Measurements from ENCODE around the gene DUSP19.
"Not testable (repeated sequence)": the region's sequence is repeated elsewhere in the genome, so short reads cannot be mapped to it uniquely, and the experiment has no call there.

DUSP19 gene, protein sequence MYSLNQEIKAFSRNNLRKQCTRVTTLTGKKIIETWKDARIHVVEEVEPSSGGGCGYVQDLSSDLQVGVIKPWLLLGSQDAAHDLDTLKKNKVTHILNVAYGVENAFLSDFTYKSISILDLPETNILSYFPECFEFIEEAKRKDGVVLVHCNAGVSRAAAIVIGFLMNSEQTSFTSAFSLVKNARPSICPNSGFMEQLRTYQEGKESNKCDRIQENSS

DNA sequence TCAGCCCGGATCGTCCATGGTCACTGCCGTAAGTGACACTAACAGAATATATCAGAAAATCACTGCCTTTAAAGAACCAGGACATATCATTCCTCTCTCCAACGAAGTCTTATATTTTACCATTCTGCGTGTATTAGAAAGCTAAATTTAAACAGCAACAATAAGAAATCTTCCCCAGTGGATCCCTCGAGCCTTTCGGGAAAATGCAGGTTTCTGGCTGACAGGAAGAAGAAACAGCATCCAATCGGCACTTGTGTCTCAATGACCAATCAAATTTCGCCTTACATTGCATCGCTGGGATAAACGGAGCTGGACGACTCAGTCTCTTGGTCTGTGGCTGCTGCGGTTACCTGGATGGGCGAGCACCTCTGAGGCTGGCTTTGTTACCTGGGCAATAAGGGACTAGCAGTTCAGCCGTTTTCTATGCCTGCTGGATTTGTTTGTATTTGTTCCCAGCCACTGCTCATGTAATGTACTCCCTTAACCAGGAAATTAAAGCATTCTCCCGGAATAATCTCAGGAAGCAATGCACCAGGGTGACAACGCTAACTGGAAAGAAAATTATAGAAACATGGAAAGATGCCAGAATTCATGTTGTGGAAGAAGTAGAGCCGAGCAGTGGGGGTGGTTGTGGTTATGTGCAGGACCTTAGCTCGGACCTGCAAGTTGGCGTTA lies at the start of gene DUSP19:
TSS of gene DUSP19 (plus strand) at position 284 of the 675 bp plus-strand sequence. CDS start at position 471, 187 bp downstream.
- peak; percentile 96 for DNase-seq

DNA sequence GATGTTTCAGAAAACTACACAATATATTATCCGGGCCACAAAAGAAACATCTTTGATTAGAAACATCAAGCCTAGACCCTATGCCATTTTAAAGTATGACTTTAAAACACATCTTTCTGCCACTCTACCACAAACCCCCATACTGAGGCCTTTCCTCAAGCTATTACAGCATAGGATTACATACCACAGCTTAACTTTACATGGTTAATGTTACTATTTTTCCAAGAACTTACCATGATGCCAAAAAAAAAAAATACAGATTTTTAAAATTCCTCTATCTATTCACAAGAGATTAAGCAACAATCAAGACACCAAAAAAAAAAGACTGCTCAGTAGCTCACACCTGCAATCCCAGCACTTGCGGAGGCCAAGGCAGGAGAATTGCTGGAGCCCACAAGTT lies 49.3 kb upstream of the DUSP19 start:
- no peak for DNase-seq

DNA sequence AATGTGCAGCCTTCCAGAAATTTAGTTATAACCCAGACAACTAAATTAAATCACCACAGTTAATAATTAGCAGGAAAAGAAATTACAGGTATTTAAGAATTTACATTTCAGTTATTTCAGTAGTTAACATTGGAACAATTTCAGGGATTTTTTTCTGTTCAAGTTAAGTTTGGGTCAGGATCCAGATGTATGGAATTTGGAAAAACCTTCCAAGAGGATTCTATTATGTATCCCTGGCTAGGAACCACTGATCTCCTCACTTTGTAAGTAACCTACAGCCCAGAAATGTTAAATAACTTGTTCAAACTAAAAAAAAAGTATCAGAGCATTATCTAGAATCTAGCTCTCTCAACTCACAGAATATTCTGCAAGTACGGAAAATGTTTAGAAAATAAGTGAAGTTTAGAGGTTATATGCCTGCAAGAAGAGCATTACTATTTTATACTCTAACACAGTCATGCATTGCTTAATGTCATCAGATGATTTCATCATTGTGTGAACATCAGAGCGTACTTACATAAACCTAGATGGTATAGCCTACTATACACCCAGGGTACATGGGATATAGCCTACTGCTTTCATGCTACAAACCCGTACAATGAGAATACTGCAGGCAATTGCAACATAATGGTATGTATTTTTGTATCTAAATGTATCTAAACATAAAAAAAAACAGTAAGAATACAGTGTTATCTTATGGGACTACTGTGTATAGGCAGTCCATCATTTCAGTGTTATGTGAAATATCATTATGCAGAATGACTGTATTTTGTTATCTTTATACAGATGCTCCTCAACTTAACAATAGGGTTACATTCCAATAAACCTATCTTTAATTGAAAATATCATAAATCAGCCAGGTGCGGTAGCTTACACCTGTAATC lies 46.4 kb upstream of the DUSP19 start:
- no peak for DNase-seq

DNA sequence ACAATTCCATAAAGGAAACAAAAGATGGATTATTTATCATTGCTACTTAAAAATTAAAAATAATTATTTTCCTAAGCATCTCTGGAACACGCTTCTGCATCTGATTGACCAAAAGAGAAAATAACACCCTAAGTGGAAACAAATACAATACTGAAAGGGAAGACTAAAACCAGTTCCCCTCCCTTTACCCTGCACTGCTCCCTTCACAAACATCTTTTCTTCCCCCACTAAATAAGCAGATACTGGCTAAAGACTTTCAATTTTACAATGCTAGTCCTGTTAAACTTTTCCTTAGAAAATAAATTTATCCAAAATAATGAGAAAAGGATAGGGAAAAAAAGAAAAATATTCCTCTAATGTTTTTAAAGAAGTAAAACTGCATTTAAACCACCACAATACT lies 44.6 kb upstream of the DUSP19 start:
- no peak for DNase-seq

DNA sequence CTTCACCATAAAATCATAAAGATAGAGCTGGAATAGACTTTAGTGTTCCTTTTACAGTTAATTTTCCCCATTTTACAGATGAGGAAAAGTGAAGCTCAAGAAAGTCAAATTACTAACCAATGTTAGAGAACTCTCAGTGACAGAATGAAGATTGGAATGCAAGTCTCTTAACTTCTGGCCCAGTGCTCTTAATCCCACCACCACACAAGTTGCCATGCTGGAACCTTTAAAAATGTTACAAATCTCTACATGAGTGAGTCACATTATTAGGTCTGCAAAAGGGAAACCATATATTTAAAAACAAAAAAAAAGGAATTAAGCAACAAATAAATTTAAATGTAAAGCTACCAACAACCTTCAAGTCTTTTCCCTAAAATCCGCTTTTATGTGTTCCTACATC lies 43.7 kb upstream of the DUSP19 start:
- DNase-seq = no peak

DNA sequence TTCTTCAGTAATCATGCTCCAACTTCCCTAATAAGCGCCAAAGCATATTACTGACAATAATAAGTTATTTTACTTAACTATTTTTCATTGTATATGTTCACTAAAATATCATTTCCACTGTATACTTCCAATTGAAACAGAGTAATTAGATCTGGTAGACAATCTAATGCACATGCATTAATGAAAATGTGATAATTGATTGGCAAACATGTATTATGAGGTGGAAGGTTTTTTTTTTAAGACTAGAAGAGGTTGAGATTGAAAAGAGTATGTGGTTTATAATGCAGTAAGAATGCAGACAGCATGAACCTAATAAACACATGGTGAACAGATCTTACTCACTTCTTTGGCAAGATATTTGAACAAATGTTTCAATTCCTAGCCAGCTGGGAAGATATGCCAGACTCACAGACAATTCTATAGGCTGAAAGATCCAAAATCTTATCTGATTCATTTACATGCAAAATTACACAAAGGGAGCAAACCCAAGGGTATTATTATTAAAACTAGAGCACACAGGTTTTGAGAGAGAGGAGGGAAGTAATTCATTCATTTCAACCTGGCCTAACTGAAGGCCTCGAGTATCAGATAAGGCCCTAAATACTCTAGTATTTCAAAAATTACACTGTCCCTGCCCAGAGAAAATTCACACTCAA lies 43.1 kb upstream of the DUSP19 start:
- no peak for DNase-seq

DNA sequence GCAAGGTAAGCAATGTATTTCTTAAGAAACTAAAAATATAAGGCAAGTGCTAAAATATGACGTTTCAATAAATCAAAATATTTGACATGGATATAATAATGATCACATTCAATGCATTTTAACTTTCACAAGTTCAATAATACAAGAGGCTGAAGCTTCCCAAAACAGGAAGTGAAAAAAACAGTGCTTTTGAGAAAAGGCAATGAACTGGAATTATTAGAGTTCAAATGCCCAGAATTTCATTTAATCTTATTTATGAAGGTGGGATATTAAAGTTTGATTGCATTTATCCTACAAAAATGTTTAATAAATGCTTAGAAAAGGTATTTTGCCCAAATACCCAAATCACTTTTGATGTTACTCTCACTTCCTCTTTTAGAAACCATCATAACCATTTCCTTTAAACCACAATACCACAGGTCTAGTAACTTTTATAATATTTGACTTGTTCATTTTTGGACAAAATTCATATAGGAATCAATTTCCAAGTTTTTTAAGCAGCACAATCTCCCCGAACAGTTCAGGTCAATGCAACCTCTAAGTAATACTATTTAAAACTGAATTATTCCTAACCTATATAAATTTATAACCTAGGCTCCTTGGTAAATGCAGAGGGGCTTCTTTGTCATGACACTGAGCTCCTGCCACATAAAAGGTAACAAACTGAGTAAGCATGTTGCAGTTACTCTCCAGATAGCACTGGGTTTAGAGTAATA lies 42.4 kb upstream of the DUSP19 start:
- no peak for DNase-seq

DNA sequence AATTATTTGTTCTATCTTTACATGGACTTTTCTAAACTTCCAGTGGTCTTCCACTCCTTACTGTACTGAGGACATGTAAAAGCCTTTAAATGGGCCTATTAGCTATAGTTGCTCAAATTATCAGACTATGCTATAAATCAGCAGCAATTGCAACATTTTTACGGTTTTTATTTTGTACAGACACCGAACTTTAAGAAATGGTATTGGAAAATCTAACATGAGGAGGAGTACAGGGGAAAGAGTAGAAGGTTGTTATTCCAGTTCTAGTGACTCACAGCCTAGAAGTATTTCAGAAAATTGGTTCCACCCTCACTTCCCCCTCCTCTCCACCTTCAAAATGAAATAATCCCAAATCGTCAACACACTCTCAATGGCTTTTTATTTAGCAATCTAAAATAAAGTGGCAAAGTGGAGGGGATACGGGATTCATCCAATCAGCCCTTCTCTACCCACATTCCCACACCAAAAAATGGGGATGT lies 41.4 kb upstream of the DUSP19 start:
- DNase-seq = peak; percentile 26

DNA sequence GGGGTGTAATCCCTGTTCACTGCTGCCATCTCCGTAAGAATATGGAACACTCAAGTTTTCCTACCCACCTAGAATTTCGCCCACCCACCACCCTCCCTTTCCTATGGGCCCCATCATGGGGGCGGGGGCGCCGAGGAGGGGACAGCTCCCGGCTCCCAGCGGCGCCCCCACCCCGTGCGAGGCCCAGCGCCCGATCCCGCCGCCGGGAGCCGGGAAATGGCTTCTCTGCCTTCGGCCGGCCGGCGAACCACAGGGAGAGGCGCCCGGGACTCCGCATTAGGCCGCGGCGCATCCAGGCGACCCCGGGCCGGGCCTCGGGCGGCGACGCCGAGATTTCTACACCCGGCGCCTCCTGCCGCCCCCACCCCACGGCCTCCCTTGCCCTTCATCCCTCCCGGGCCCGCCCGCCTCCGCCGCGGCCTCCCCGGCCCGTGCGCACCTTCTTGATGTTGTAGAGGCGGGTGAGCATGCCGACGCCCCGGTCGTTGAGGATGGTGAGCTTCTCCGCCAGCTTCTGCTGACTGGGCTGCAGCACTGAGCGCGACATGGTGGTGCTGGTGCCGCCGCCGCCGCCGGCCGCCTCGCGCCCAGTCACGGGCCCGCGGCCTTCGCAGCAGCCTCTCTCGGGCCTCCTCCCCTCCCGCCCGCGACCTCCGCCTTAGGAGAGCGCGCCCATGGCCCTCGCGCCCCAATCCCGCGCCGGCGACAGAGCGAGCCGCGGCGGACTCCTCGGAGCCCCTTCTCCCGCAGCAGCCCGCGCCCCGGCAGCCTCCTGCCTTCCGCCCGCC lies 40.8 kb upstream of the DUSP19 start:
- DNase-seq = peak; percentile 42

DNA sequence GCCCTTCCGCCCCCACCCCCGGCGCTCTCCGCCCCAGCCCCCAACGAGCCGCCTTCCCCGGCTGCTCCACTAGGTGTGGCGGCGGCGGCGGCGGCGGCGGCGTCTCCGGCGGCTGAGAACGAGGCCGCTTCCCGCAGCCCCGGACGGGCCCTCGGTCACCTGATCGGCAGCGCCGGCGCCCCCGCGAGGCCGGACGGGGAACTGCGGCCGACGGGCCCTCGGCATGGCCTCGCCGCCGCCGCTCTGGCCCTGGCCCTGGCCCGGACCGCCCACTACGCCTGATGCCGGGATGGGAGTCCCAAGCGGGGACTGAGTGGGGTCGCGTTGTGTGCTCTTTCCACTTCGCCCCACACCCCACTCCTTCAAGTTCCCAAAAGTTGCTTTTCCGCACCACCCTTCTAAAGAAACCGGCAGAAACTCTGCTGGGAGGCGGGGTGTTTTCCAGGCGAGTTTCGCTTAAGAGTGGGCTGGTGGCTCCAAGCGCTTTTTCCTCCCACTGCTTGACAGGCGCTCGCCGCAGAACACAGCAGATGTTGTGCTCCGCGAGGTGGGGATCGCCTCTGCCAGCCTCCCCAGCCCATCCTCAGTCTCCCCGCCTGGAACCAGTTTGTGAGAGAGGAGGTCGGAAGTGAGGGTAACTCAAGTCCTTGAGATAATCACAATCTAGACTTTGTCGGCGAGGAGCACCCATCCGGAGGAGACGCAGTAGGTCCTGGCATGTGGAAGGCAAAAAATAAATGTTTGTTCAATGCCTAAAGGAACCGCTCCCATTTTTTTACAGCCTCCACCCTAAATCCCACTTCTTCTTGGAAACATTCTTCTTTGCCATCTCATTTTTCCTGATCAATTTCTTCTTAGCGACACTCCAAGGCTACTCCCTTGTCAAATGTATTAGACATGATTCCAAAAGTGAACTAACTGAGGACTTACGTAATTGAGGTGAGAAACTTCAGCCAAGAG lies 39.9 kb upstream of the DUSP19 start, which contains the start of gene NCKAP1:
TSS of gene NCKAP1 (minus strand) at position 117 of the 960 bp plus-strand sequence. CDS start 358 bp downstream, outside the sequence.
- peak; percentile 86 for DNase-seq

DNA sequence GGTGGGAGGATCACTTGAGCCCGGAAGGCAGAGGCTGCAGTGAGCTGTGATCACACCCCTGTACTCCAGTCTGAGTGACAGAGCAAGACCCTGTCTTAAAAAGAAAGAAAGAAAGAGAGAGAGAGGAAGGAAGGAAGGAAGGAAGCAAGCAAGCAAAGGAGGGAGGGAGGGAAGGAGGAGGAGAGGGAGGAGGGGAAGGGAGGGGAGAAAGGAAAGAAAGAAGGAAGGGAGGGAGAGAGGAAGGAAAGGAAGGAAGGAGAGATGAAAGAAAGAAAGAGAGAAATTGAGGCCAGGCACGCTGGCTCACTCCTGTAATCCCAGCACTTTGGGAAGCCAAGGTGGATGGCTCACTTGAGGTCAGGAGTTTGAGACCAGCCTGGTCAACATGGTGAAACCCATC lies 37.9 kb upstream of the DUSP19 start:
- DNase-seq = no peak

DNA sequence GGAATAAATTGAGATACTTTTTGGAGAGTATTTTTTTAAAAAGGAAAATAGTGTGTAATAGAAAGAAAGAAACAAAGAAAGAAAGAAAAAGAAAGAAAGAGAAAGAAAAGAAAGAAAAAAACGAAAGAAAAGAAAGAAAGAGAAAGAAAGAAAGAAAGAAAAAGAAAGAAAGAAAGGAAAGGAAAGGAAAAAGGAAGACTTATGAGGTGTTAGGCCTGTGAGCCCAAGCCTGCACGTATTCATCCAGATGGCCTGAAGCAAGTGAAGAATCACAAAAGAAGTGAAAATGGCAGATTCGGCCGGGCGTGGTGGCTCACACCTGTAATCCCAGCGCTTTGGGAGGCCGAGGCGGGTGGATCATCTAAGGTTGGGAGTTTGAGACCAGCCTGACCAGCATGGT lies 35.0 kb upstream of the DUSP19 start:
- not testable (repeated sequence) for DNase-seq

DNA sequence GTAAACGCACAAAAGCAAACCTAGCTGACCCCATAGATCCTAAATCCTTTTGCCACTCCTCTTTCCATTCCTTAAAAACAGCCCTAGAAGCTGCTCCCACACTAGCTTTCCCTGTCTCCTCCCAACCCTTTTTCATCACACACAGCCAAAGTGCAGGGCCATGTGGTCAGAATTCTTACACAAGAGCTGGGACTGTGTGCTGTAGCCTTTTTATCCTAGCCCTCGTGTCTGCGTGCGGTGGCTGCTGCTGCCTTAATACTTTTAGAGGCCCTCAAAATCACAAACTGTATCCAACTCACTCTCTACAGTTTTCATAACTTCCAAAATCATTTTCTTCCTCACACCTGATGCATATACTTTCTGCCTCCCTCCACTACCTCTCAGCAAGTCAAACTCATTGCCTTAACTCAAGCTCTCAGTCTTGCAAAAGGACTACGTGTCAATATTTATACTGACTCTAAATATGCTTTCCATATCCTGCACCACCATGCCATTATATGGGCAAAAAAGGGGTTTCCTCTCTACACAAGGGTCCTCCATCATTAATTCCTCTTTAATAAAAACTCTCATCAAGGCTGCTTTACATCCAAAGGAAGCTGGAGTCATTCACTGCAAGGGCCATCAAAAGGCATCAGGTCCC lies 30.9 kb upstream of the DUSP19 start:
- DNase-seq = not testable (repeated sequence)

DNA sequence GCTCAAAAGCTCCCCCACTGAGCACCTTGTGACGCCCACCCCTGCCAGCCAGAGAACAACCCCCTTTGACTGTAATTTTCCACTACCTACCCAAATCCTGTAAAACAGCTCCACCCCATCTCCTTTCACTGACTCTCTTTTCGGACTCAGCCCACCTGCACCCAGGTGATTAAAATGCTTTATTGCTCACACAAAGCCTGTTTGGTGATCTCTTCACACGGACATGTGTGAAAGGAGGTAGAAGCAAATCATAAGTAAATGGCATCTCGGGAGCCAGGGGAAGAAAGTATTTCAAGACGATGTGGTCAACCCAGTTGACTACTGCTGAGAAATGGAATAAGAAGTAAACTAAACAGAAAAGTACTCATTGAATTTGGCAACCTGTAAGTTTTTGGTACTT lies 29.1 kb upstream of the DUSP19 start:
- no peak for DNase-seq

DNA sequence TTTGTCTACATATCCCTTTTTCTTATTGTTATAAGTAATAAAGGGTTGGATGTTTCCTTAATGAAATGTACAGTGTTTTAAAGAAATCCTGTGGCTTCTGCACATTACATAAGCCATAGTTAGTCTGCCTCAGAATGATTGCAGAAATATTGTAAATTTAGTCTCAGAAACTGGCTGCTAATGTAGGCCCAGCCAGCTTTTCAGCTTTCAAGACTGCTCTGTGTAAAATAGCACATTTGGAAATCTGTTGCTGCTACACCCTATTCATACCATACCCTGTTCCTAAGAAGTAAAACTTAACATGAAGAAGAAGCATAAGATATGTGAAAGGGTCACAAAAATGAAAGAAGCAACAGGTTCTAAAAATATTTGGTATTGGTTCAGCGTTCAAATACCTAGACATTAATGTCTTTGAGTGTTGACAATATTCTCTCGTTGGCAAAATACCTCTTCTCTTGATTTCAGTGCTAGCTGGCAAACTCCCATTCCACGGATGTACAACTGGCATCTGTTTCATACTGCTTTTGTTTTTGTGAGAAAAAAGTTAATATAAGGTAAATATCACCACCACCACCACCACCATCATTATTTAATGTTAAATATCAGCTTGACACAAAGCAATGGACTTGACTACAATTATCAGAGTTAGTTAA lies 21.1 kb upstream of the DUSP19 start:
- DNase-seq = no peak

DNA sequence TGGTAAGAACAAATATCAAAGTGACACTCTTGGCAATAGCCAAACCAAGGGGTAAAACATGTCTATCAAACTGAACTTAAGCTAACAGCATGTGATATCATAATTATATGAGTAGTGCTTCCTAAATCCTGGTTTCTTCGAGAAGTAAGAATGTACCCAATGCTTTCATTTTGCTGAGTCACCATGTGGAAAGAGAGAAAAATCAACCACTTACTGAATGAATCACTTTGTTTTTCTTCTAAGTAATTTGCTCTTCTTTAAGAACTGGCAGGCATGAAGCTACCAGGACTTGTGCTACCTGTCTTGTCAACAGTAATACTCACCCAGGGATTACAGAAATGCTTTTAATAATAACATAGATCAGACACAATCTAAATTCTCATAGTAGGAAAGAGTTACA lies 19.0 kb upstream of the DUSP19 start:
- DNase-seq = no peak

DNA sequence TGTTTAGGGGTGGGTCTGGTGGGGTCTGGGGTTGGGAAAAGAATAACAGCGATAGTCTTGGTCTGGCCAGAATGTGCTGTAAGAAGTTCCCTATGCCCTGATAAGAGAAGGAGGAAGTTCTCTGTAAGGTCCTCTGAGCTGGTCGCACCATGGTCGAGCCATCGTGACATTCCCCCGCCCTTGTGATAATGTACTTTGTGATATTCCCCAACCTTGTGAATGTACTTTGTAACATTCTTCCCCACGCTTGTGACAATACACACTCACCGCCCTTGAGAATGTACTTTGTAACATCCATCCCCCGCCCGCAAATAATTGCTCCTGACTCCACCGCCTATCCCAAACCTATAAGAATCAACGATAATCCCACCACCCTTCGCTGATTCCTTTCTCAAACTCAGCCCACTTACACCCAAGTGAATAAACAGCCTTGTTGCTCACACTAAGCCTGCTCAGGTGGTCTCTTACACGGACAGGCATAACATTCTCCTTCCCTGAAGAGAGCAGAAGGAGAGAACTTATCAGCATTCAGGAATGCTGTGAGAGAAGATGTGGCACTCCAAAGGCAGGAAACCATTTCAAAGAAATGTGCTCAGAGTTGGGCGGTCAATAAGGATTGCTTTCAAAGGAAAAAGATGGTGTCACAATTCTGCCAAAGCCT lies 17.8 kb upstream of the DUSP19 start:
- DNase-seq = no peak

DNA sequence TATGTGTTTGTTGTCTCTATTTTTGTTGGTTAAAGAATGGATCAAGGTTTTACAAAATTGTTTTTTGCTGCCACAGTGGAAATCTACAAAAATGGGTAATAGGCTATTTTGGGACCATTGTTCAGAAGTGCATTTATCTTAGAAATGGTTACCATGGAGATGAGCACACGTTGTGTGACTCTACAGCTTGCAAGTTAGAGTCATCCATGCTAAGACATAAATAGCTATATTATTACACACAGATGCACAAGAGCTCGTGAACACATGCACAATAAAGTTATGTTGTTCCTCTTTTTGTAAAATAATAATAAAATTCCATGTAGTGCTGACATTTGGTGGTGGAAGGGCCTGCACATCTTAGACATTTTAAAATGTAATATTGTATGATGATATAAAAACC lies 15.5 kb upstream of the DUSP19 start:
- DNase-seq = no peak

DNA sequence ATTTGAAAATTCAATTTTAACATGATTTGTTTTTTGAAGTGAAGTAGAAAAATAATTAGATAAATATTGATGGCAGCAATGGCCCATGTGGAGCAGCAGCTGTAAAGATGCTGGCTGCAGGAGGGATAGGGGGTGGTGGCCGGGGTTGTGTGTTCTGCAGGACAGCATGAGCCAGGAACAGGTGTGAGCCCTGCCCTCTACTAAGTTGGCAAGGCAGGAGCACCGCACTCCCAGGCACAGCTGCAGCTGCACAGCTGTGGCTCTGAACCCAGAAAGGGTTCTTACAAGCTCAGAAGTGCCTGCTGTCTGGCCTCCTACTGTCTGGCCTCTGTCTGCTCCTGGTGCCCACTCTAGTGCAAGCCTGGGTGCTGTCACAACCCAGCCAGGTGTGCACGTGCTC lies 10.0 kb upstream of the DUSP19 start:
- DNase-seq = no peak

Data from NCI-H345 (cell line).